Mesenchymal stem cell (in vitro differentiated cells and primary cell): ENCODE measurements around the gene C3orf20.

Experiments used
- DNase-seq: peaks from one replicate; pipeline ENCODE4 v3.0.0-alpha.2; 2013
- H2AFZ ChIP-seq: one replicate; pipeline ENCODE4 v1.6.1; 2013; ENCODE audit warnings: low read depth, mild to moderate bottlenecking, control low read depth, inconsistent platforms, low read length, moderate library complexity
- H2AK5ac ChIP-seq: 2 replicates; pipeline ENCODE4 v1.6.1; 2013; ENCODE audit warnings: low read length, moderate library complexity, mild to moderate bottlenecking, inconsistent platforms; ENCODE audit not compliant: severe bottlenecking
- H2BK120ac ChIP-seq: one replicate; pipeline ENCODE4 v1.6.1; 2013; ENCODE audit warnings: low read depth, mild to moderate bottlenecking, inconsistent platforms, low read length, moderate library complexity
- H2BK12ac ChIP-seq, 2 experiments: one replicate each; pipeline ENCODE4 v1.6.1; 2013; ENCODE audit warnings: inconsistent platforms in 2 of 2, low read length in 2 of 2, mild to moderate bottlenecking in 2 of 2, moderate library complexity in 2 of 2, control low read depth in 1 of 2
- H2BK15ac ChIP-seq: one replicate; pipeline ENCODE4 v1.6.1; 2013; ENCODE audit warnings: mild to moderate bottlenecking, low read depth, inconsistent platforms; ENCODE audit not compliant: poor library complexity, severe bottlenecking
- H2BK5ac ChIP-seq: 2 replicates; pipeline ENCODE4 v1.6.1; 2013; ENCODE audit warnings: low read depth, mild to moderate bottlenecking, low read length, control low read depth, inconsistent platforms; ENCODE audit not compliant: poor library complexity, severe bottlenecking
- H3K14ac ChIP-seq, 2 experiments: one replicate each; pipeline ENCODE4 v1.6.1; 2013; ENCODE audit warnings: inconsistent platforms in 2 of 2, low read length in 2 of 2, control low read depth in 1 of 2, mild to moderate bottlenecking in 1 of 2, moderate library complexity in 1 of 2
- H3K18ac ChIP-seq, 2 experiments: one replicate each; pipeline ENCODE4 v1.6.1; 2013; ENCODE audit warnings: inconsistent platforms in 2 of 2, low read length in 2 of 2, control low read depth in 1 of 2, low read depth in 1 of 2, mild to moderate bottlenecking in 1 of 2
- H3K23ac ChIP-seq, 2 experiments: one replicate each; pipeline ENCODE4 v1.6.1; 2013; ENCODE audit warnings: inconsistent platforms in 2 of 2, low read length in 2 of 2, mild to moderate bottlenecking in 2 of 2, moderate library complexity in 2 of 2, control low read depth in 1 of 2
- H3K27ac ChIP-seq: 2 replicates; pipeline ENCODE4 v1.5.1; 2013; ENCODE audit warnings: mild to moderate bottlenecking, moderate library complexity, low read length, control low read depth, inconsistent platforms; ENCODE audit not compliant: poor library complexity, severe bottlenecking
- H3K27me3 ChIP-seq, 2 experiments: 2 replicates each; pipeline versions ENCODE4 v1.6.1 to v1.7.0; 2013; ENCODE audit warnings: low read length in 2 of 2, mild to moderate bottlenecking in 2 of 2, moderate library complexity in 2 of 2, control low read depth in 1 of 2, inconsistent platforms in 1 of 2; ENCODE audit not compliant: control insufficient read depth in 1 of 2, insufficient read depth in 1 of 2
- H3K36me3 ChIP-seq, 2 experiments: 2 replicates each; pipeline versions ENCODE4 v1.6.1 to v1.7.0; 2013; ENCODE audit warnings: low read length in 2 of 2, control low read depth in 1 of 2, inconsistent platforms in 1 of 2, low read depth in 1 of 2, mild to moderate bottlenecking in 1 of 2; ENCODE audit not compliant: insufficient read depth in 2 of 2, control insufficient read depth in 1 of 2
- H3K4ac ChIP-seq, 2 experiments: one replicate each; pipeline ENCODE4 v1.6.1; 2013; ENCODE audit warnings: inconsistent platforms in 2 of 2, low read length in 2 of 2, mild to moderate bottlenecking in 2 of 2, moderate library complexity in 2 of 2, control low read depth in 1 of 2, low read depth in 1 of 2
- H3K4me1 ChIP-seq: 2 replicates; pipeline ENCODE4 v1.6.1; 2013; ENCODE audit warnings: low read depth, low read length, control low read depth; ENCODE audit not compliant: control insufficient read depth, insufficient read depth
- H3K4me2 ChIP-seq: 2 replicates; pipeline ENCODE4 v1.6.1; 2013; ENCODE audit warnings: low read length, mild to moderate bottlenecking, inconsistent platforms; ENCODE audit not compliant: poor library complexity, severe bottlenecking
- H3K4me3 ChIP-seq, 2 experiments: 2 replicates each; pipeline versions ENCODE4 v1.5.1 to v1.7.0; 2013; ENCODE audit warnings: low read length in 2 of 2, mild to moderate bottlenecking in 2 of 2, control low read depth in 1 of 2, low read depth in 1 of 2; ENCODE audit not compliant: insufficient read depth in 1 of 2
- H3K79me1 ChIP-seq: replicated peaks from 2 replicates; pipeline ENCODE4 v1.6.1; 2013; ENCODE audit warnings: mild to moderate bottlenecking, control low read depth, low read length, inconsistent platforms; ENCODE audit not compliant: poor library complexity, severe bottlenecking
- H3K9ac ChIP-seq: 2 replicates; pipeline ENCODE4 v1.7.0; 2013; ENCODE audit warnings: mild to moderate bottlenecking, low read length, moderate library complexity
- H3K9me3 ChIP-seq: 2 replicates; pipeline ENCODE4 v1.7.0; 2013; ENCODE audit warnings: mild to moderate bottlenecking, low read length; ENCODE audit not compliant: control insufficient read depth
- H4K8ac ChIP-seq: one replicate; pipeline ENCODE4 v1.6.1; 2013; ENCODE audit warnings: inconsistent platforms, mild to moderate bottlenecking, low read length, moderate library complexity
- H4K91ac ChIP-seq: one replicate; pipeline ENCODE4 v1.6.1; 2013; ENCODE audit warnings: mild to moderate bottlenecking, low read length, inconsistent platforms
- WGBS: methylation state at CpG from one replicate; pipeline ENCODE4 v1.1.7; 2013; ENCODE audit warnings: mixed read lengths; 5-methylcytosine and 5-hydroxymethylcytosine counted together

Gene C3orf20

GRCh38 chr3:14688525-14688924 is 13.6 kb downstream of the C3orf20 start:
- peaks cover 5 to 11% of the 10 kb centered on the region in 2 experiments for H3K27me3 ChIP-seq
- no peaks in the 10 kb centered on the region for H3K79me1 ChIP-seq
- H3K4me1 ChIP-seq = no peaks in the 10 kb centered on the region
- no peak overlapping the region for H3K18ac ChIP-seq
- H3K4ac ChIP-seq = no peak overlapping the region
- DNase-seq = no peak
- H3K9me3 ChIP-seq = peaks cover 5% of the 10 kb centered on the region
- H3K23ac ChIP-seq = no peak overlapping the region
- H3K9ac ChIP-seq = no peak overlapping the region
- H3K36me3 ChIP-seq = no peaks in the 10 kb centered on the region
- H2AK5ac ChIP-seq = no peak overlapping the region
- H3K4me2 ChIP-seq = no peak overlapping the region
- no peak overlapping the region for H3K14ac ChIP-seq
- H3K4me3 ChIP-seq = no peak overlapping the region
- H4K91ac ChIP-seq = no peak overlapping the region
- no peak overlapping the region for H2BK15ac ChIP-seq
- no peak overlapping the region for H4K8ac ChIP-seq
- H3K27ac ChIP-seq = no peak overlapping the region
- WGBS = 60% methylated on average over 1 of the region's 2 CpGs
- H2BK5ac ChIP-seq = no peak overlapping the region
- no peak overlapping the region for H2BK120ac ChIP-seq
- H2AFZ ChIP-seq = no peak overlapping the region
- no peak overlapping the region for H2BK12ac ChIP-seq

DNA sequence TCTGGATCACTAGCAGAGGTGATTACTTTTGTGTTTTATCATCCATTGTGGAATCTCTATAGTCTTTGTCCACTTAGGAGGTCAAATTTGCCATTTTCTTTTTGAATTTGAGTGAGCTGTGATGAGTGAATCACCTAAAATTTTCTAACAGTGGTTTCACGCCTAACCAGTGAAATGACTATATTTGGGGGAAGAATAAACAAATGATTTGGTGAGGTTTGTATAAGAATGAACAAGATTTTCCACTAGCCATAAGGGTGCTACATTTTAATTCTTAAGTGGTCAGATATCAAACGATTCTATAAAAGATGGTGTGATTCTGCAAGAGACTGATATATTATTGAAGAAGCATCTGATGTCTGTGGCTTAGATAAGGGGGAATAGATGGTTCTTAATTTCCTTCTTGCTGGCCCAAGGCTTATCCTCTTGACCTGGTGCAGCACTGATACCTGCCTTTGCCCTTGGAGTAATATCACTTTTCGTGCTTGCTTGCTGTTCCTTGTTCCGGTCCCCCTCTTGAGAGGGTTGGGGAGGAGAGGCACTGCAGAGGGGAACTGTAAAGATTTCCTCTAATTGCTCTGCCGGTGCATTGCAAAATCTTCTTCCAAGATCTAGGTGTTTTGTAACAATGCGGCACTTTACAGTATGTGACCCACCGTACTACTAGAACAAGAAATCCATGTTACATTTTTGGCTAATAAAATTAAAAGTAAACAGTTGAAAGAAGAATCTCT is 14.5 kb downstream of the C3orf20 start:
- no peak overlapping the region for H3K4me3 ChIP-seq
- 83% methylated on average over 5 of the region's 7 CpGs for WGBS

DNA sequence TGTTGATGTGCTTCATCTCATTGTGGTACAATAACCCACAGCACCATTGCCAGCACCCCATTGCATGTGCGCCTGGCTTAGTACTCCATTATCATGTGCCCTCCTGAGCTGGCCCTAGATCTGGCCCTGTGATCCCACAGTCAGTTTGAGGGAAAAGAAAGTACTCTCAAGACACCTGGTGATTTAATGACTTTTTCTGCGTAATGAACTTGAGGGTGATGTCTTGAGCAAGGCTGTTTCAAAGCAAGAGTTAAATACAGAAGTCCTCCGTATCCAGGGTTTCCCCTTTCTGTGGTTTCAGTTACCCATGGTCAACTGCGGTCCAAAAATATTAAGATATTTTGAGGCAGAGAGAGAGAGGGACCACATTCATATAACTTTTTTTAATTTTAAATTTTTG is 16.3 kb downstream of the C3orf20 start:
- Histone ChIP-seq H3K9ac (no peak overlapping the region), H3K23ac (no peak overlapping the region), H2BK15ac (no peak overlapping the region), H2AFZ (no peak overlapping the region), H4K91ac (no peak overlapping the region), H3K9me3 (peaks cover 5% of the 10 kb centered on the region), H3K27ac (no peak overlapping the region), H3K36me3 (no peaks in the 10 kb centered on the region), H2BK12ac (no peak overlapping the region), H3K18ac (no peak overlapping the region), H3K79me1 (no peaks in the 10 kb centered on the region), H3K27me3 (peaks cover 5 to 11% of the 10 kb centered on the region in 2 experiments), H3K4me1 (no peaks in the 10 kb centered on the region), H3K4ac (no peak overlapping the region), H3K4me2 (no peak overlapping the region), H4K8ac (no peak overlapping the region), H2BK120ac (no peak overlapping the region), H2BK5ac (no peak overlapping the region), H2AK5ac (no peak overlapping the region), H3K4me3 (no peak overlapping the region), H3K14ac (peak overlapping the region in 1 of 2 experiments; percentile 59)
- WGBS = 90% methylated on average over 4 of the region's 4 CpGs
- DNase-seq = no peak

More for the DNA sequence above, 14.5 kb downstream of the C3orf20 start:
- Histone ChIP-seq H3K4me1 (no peaks in the 10 kb centered on the region), H3K14ac (no peak overlapping the region), H3K4ac (no peak overlapping the region), H2AFZ (no peak overlapping the region), H3K79me1 (no peaks in the 10 kb centered on the region), H3K36me3 (no peaks in the 10 kb centered on the region), H3K23ac (no peak overlapping the region), H3K18ac (no peak overlapping the region), H2AK5ac (no peak overlapping the region), H4K8ac (no peak overlapping the region), H2BK120ac (no peak overlapping the region), H3K9me3 (peaks cover 5% of the 10 kb centered on the region), H4K91ac (no peak overlapping the region), H3K4me2 (no peak overlapping the region), H2BK5ac (no peak overlapping the region), H3K27me3 (peaks cover 5 to 11% of the 10 kb centered on the region in 2 experiments), H2BK15ac (no peak overlapping the region), H3K9ac (no peak overlapping the region), H2BK12ac (no peak overlapping the region), H3K27ac (no peak overlapping the region)
- DNase-seq = no peak

DNA sequence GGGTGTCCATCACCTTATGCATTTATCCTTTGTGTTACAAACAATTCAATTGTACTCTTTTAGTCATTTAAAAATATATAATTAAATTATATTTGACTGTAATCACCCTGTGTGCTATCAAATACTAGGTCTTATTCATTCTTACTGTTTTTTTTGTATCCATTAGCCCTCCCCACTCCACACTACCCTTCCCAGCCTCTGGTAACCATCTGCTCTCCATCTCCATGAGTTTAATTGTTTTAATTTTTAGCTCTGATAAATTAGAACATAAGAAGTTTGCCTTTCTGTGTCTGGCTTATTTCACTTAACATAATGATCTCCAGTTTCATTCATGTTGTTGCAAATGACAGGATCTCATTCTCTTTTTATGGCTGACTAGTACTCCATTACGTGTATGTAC is 16.8 kb downstream of the C3orf20 start:
- no peak overlapping the region for H3K23ac ChIP-seq
- no peak overlapping the region for H2BK12ac ChIP-seq
- no peak overlapping the region for H3K14ac ChIP-seq
- no peak overlapping the region for H2BK5ac ChIP-seq
- H4K8ac ChIP-seq = no peak overlapping the region
- H3K4me1 ChIP-seq = no peaks in the 10 kb centered on the region
- no peak overlapping the region for H3K18ac ChIP-seq
- no peak overlapping the region for H2BK15ac ChIP-seq
- H3K4ac ChIP-seq = no peak overlapping the region
- no peaks in the 10 kb centered on the region for H3K36me3 ChIP-seq
- H2AK5ac ChIP-seq = no peak overlapping the region
- peaks cover 5 to 11% of the 10 kb centered on the region in 2 experiments for H3K27me3 ChIP-seq
- no peak overlapping the region for H4K91ac ChIP-seq
- no peak overlapping the region for H3K4me2 ChIP-seq
- H2BK120ac ChIP-seq = no peak overlapping the region
- no peaks in the 10 kb centered on the region for H3K79me1 ChIP-seq
- H3K9me3 ChIP-seq = peaks cover 5% of the 10 kb centered on the region
- H3K4me3 ChIP-seq = no peak overlapping the region
- DNase-seq = no peak
- H3K27ac ChIP-seq = no peak overlapping the region
- WGBS = no CpG with 5 or more reads among the region's 1 CpG
- H3K9ac ChIP-seq = no peak overlapping the region
- no peak overlapping the region for H2AFZ ChIP-seq
